ENCODE results near the gene CROCC2.

CROCC2 gene

GRCh38 chr2:240991378-240992263 is 85.5 kb downstream of the CROCC2 start:
- DNase-seq, result no peak

DNA sequence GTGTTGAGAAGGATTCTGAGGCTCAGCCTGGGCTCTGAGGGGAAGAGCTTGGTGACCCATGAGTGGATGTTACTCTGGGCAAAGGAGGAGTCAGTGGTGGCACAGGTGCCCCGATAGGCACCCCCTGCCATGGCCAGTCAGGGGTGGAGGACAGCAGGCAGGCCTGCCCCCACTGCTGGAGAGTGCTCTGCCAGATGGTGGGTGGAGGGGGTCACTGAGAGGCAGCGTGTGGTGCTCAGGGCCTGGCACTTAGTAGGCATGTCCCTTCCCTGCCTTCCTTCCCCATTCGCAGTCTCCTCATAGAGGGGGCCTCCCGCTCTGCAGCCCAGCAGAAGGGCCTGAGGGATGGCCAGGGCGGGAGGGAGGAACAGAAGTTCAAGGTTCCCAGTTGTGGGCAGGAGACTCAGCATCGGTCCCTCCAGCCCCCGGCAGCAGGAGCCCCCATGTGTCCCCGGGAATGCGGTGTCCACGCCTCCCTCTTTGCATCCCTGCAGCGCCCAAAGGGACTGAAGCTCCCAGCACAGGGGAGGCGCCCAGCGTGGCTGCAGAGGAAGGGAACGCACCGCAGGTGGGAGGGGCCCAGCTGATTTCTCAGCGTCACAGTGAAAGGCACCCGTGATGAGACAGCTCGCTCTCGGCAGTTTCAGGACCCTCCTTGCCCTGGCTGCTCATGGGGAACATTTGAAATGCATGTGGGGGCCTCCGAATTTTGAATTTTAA is 86.6 kb downstream of the CROCC2 start:
- no peak for DNase-seq

GRCh38 chr2:240993446-240994170 is 87.5 kb downstream of the CROCC2 start:
- no peak for DNase-seq

DNA sequence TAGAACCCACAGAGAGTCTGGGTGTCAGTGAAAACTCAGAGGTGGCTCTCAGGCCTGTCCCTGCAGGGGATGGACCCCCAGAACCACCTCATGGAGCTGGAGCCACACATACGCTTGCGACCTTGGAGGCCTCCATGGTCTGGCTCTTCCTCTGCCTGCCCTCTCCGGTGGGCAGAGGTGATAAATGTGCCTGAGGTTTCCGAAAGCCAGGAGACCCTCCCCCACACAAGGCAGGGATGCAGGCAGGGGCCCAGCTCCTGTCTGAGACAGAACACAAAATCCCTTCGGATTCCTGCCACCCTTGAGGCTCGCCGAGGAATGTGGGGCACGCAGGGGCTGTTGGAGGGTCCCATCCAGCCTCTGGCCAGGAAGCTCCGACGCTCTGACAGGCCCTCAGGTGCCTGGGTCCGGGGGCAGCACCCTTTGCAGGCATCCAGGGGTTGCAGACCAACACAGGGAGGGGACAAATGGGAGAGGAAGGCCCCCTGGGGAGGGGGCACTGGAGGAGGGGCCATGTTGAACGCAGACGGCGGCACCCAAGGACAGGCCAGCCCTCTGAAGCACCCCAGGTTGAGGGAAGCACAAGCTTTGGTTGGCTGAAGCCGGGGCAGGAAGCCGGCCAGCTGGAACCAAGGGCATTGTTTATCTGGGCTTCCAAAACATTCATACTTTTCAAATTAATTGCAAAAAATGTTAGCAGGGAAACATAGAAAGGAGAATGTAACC is 88.2 kb downstream of the CROCC2 start:
- DNase-seq, result no peak

- no peak for DNase-seq
Measured at GRCh38 chr2:240995041-240996021, 89.2 kb downstream of the CROCC2 start.

GRCh38 chr2:240996161-240996833 is 90.2 kb downstream of the CROCC2 start:
- no peak for DNase-seq

DNA sequence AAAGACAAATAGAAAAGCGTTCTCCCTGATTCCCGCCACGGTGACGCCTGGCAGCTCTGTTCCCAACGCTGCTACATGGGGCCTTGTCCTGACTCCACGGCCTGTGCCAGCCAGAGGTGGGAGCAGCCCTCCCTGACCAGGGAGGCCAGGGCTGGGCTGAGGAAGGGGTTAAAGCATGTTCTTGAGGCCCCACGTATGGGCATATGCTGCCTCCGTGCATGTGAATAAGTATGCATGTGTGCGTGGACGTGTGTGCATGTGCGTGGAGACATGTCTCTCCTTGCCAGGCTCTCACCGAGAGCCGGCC is 90.7 kb downstream of the CROCC2 start:
- DNase-seq, result no peak

DNA sequence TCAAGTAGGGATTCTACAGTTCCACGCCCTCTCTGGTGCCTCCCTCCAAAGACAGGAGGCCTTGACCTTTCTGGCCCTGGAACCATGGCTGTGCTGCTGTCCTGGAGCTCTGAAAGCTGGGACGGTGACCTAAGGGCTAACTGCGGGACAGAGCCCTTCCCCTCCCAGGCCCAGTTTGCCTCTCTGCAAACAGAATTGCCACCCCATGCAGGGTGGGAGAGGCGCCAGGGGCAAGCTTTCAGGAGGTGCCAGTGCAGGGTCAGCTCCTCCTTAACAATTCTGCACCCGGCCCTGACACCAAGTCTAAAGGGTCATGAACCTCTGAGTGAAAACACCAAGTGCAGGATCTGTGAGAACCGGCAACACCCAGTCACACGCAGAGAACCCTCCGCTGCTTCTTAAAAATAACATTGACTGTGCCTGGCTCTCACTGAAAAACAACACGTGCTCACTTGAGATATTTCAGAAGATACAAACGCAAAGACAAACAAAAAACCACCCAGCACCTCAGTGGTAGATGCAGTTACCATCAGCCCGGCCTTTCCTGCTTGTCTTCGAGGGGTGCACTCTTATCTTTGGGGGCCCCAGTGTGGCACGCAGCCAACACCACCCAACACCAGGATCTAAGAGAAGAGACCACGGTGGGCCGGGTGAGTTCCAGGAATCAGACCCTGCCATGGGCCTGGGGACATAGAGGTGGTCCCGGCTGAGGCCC is 91.2 kb downstream of the CROCC2 start:
- no peak for DNase-seq

DNA sequence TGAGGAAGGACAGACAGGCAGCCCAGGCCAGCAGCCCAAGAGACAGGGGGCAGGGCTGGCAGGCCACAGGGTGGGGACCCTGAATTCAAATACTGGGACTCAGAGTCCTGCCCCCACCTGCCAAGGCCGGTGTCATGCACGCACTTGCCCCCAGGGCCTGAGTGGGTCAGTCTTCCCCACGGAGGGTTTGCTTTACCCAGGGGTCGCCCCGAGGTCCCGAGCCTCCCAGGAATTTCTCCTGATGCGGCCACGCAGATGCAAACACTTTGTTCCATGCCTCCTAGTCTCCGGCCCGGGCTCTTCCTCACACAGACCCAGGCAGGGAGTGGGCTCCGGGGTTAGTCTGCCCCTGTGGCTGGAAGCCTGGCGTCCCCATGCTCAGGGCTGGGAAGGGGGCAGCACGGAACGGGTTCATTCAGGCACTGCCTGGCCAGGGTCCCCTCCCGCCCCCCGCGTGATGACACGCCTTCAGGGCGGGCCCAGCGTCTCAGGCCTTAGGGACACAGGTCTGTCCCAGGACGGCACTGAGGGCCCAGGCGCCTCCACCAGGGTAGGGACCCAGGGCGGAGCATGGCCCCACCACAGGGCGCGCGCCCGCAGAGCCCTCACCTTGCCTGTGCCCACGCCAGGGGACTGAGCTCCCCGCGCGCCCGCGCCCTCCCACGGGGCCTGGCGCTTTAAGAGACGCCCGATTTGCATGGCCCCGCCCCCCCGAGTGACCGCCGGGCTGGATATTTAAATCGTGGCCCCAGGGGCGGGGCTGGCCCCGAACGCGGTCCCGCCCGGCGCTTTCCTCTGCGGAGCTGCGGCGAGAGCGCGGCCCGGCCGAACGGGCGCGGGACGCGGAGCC is 91.9 kb downstream of the CROCC2 start, which contains the start of gene SNED1:
Gene SNED1, plus strand, starts transcription at position 763 of the 850 bp plus-strand sequence. CDS start 220 bp downstream, outside the sequence.
- peak; percentile 48 for DNase-seq

DNA sequence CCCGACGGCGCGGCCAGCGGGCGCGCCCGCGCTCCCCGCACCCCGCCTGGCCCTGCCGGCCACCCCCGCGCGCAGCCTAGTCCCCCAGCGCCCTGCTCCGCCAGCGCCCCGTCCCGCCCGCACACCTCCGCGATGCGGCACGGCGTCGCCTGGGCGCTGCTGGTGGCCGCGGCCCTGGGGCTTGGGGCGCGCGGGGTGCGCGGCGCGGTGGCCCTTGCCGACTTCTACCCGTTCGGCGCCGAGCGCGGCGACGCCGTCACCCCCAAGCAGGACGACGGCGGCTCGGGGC is 92.5 kb downstream of the CROCC2 start:
- DNase-seq, result no peak

- no peak for DNase-seq
Measured at GRCh38 chr2:240998995-240999791, 93.1 kb downstream of the CROCC2 start.

- no peak for DNase-seq
Measured at GRCh38 chr2:240999873-241000541, 93.9 kb downstream of the CROCC2 start.

GRCh38 chr2:241000831-241001321 is 94.7 kb downstream of the CROCC2 start:
- no peak for DNase-seq

- no peak for DNase-seq
Measured at GRCh38 chr2:241001413-241002274, 95.5 kb downstream of the CROCC2 start.

DNA sequence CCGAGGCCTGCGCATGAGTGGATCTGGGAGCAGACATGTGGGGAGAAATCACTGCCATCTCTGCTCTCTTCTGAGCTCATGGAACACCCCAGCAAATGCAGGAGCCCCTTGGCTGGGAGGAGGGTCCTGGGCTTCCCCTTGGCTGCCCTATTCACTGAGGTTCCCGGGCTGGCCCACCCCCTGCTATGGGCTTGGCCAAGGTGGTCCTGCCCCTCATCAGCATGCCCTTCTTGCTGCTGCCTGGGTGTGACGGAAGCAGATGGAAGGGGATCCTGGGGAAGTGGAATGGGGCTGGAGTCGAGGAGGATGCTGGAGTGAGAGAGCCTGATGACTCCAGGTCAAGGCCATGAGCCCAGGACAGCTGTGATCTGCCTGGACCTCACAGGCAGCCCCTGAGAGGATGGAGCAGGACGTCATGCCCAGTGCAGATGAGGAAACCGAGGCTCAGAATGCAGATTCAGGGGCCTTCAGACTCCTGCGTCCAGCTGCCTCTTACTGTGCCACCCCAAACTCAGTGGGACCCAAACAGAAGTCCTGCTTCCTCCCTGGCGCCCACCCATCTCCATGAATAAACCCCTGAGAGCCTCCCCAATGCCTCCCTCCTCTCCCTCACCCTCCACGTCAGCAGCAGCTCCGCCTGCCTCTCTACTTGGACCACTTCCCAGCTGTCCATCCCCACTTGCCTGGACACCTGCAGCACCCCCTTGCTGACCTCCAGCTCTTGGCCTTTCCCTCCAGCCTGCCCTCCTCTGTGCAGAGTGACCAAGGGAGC is 96.3 kb downstream of the CROCC2 start:
- no peak for DNase-seq

DNA sequence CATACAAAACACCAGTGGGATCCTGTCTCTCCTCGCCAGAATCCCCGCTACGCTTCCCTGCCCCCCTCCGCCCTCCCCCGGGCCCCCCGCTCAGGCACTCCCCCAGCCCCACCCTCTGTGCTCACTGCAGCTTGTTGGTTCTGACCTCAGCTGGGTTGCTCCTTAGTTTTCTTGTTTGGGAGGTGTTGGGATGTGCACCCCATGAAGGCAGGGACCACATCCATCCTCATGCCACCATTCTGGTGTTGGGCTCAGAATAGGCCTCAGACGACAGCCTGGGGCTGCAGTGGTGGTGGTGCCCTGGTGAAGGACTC is 96.9 kb downstream of the CROCC2 start:
- no peak for DNase-seq
